ENCODE measurements around the gene ADAMTS19. TPM values are rescaled to one million over a fixed set of nuclear protein-coding genes. Genes with fewer than 3 reads are reported as not detected.

The ADAMTS19 gene
- total and polyA plus RNA-seq, 2 of the 8 experiments (the other 6 are each of a cell fraction or from before 2014, with no cell fraction given), result 17.3 to 28.8 TPM

- Histone ChIP-seq H3K36me3 (ENCODE audit: control insufficient read depth in 2 of 4, insufficient read depth in 4 of 4, low read length in 3 of 4) (peaks cover 0 to 5% (median 1%) of the 10 kb centered on the region in 4 experiments; a peak in 2 of 8 replicates), H2BK12ac (ENCODE audit: low read depth, low read length) (no peak overlapping the region), H4K91ac (replicated peaks; ENCODE audit: insufficient read length, low read length) (no peak overlapping the region), H3K56ac (replicated peaks; ENCODE audit: insufficient read length, low read depth, low read length) (no peak overlapping the region), H2BK15ac (ENCODE audit: low read length) (no peak overlapping the region), H3K14ac (ENCODE audit: insufficient read length) (no peak overlapping the region), H3K9ac (replicated peaks in 1 of 4; ENCODE audit: extremely low read depth in 1 of 4, low read depth in 3 of 4, low read length in 3 of 4) (no peak overlapping the region), H2AK5ac (ENCODE audit: low read depth, low read length) (no peak overlapping the region), H3K23ac (ENCODE audit: insufficient read length) (no peak overlapping the region), H4K5ac (ENCODE audit: insufficient read length, low read depth, low read length) (no peak overlapping the region), H2AFZ (ENCODE audit: low read length) (no peak overlapping the region), H2BK120ac (replicated peaks; ENCODE audit: low read depth, low read length) (no peak overlapping the region), H3K4me1 (replicated peaks in 1 of 4; ENCODE audit: control insufficient read depth in 3 of 4, insufficient read depth in 4 of 4, low read length in 3 of 4) (no peaks in the 10 kb centered on the region), H3K18ac (ENCODE audit: extremely low read depth, low read length) (no peak overlapping the region), H3K27ac (ENCODE audit: low read depth, low read length) (no peak overlapping the region), H3K27me3 (replicated peaks in 1 of 4; ENCODE audit: control insufficient read depth in 3 of 4, extremely low read depth in 1 of 4, insufficient read depth in 3 of 4, low read length in 3 of 4) (no peaks in the 10 kb centered on the region), H2BK5ac (ENCODE audit: low read depth, low read length) (no peak overlapping the region), H3K9me3 (ENCODE audit: insufficient read depth in 2 of 2, low read depth in 1 of 2, low read length in 1 of 2) (no peaks in the 10 kb centered on the region), H3K4ac (replicated peaks; ENCODE audit: insufficient read length, low read depth, low read length) (no peak overlapping the region), H3K79me1 (ENCODE audit: low read depth, low read length) (no peaks in the 10 kb centered on the region), H3K79me2 (ENCODE audit: control insufficient read depth in 1 of 2, insufficient read depth in 2 of 2, low read length in 2 of 2) (no peaks in the 10 kb centered on the region), H4K20me1 (replicated peaks in 1 of 2; ENCODE audit: control insufficient read depth in 1 of 2, insufficient read depth in 2 of 2, low read length in 2 of 2) (peaks cover 0 to 2% of the 10 kb centered on the region in 2 experiments), H3K4me3 (ENCODE audit: extremely low read depth in 1 of 4, insufficient read depth in 2 of 4, low read depth in 3 of 4, low read length in 4 of 4) (no peak overlapping the region), H2BK20ac (ENCODE audit: low read length) (no peak overlapping the region), H4K8ac (ENCODE audit: extremely low read depth, insufficient read depth, low read length) (no peak overlapping the region), H3K23me2 (ENCODE audit: low read depth, low read length) (no peaks in the 10 kb centered on the region), H3K4me2 (ENCODE audit: insufficient read depth in 1 of 2, low read depth in 2 of 2, low read length in 2 of 2) (no peak overlapping the region)
- ChIA-PET POLR2A (ENCODE audit: partially characterized antibody) (no interaction called here), CTCF (ENCODE audit: partially characterized antibody) (no interaction called here)
- TF ChIP-seq KDM4A (IDR thresholded peaks at IDR 0.05; ENCODE audit: low read depth, low read length, severe bottlenecking) (no peak), BCL11A (IDR thresholded peaks at IDR 0.05; ENCODE audit: low read depth in 2 of 2, low read length in 2 of 2) (no peak), CREB1 (IDR thresholded peaks at IDR 0.05) (no peak), KDM5A (IDR thresholded peaks at IDR 0.05; ENCODE audit: low read length) (no peak), GTF2F1 (IDR thresholded peaks at IDR 0.05; ENCODE audit: borderline replicate concordance, low read depth, low read length) (no peak)
- 96% methylated on average over 1 of the region's 1 CpG; no CpG with 5 or more reads in 1 of the 2 experiments for WGBS, 2 experiments (ENCODE audit: extremely low coverage in 1 of 2, insufficient coverage in 1 of 2, insufficient read length in 1 of 2, insufficient replicate concordance in 2 of 2, low coverage in 1 of 2, low lambda C conversion rate in 2 of 2, missing lambda C conversion rate in 1 of 2)
- no peak for FAIRE-seq
- no peak for DNase-seq (ENCODE audit: low read depth in 1 of 2, low spot score in 2 of 2)
These were observed 162.4 kb downstream of the ADAMTS19 start for GRCh38 chr5:129622531-129622930.
